Kidney capillary endothelial cell (primary cell): ENCODE results near the gene CNTN5.
"Not testable (repeated sequence)": the region's sequence is repeated elsewhere in the genome, so short reads cannot be mapped to it uniquely, and the experiment has no call there.

Experiments used
- DNase-seq: peaks from one replicate; pipeline ENCODE4 v3.0.0-alpha.2; 2018; ENCODE audit warnings: low spot score

CNTN5 gene

DNA sequence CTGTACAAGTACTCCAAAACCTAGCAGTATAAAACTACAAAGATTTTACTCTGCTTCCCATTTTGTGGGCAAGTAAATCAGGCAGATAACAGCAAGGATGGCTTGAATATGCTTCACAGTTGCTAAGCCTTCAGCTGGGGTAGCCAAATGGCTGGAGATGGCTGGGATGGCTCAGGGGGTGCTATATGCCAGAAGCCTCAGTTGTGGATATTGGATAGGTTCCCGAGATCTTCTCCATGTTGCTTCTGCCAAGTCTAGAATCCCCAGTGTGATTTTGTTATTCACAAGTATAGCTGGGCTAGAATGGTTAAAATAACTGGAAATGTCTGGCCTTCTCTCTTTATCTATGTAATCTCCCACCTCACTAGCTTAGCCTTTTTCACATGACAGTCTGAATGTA lies 1194.0 kb downstream of the CNTN5 start:
- DNase-seq: no peak

DNA sequence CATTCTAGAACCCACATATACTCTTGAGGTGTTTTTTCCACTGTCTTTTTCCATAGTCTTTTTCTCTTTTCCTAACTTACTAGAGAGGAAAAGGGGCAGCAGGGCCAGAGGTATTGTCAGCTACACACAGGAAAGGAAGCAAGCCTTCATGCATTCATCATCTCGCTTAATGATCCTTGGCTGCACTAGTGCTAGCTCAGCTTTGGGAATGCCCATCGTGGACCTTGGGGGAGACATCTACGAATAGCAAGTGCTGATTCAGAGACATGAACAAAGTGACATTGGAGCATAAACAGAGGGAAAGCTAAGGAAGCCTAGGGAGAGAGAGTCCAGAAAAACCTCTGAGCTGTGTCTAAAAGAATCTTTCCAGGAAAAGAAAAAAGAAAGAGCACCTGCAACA lies 1200.1 kb downstream of the CNTN5 start:
- DNase-seq: no peak

DNA sequence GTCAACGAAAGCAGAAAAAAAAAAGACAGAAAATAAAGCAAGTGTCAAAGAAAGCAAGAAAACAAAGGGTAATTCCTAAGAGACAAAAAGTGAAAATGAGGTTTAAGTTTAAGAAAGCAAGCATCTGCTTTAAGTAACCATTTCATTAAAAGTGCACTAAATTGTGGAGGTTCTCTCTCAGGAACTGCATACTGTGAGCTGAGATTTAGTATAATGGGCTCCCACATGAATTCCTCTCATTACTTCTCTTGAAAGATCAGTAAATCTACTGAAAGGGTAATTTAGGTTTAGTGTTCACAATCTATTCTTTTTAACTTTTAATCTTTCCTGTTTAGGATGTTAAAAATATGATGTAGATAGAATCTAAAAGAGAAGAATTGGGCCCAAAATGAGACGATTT lies 1201.0 kb downstream of the CNTN5 start:
- no peak for DNase-seq

DNA sequence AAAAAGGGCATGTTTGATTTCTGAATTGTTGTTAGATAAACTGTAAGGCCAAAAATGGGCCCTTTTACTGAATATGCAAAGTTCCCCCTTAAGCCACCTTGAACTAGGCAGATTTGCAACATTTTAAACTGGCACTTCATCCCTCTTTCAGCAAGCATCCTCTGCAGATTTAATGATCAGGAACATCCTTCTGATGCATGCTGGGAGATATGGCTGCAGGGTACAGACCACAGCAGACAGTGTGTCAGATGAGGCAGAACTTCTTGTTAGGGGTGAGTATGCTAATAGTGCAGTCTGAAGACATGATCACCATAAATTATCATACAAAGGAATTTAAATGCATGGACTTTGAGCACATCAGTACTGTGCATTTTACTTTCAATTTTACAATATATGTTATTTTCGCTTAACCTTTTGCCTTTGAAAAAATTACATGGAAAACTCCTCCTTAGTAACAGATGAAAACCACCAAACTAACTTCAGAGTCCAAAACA lies 1203.8 kb downstream of the CNTN5 start:
- DNase-seq: no peak

DNA sequence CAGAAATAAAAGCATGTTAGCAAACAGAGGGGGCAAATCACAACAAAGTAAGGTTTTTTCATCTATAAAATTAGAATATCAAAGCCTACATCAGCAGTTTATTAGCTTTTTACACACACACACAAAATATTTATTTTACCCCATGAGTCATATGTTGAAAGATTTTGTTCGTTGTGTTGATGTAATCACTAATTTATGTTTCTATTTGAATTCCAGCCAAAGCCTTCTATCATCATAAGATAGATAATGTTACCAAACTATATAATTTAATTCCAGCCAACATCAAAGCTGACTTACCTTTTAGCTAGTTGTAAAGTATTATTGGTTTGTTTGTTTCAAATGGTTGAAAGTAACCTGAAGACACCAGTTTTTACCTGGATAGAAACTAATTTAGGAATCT lies 1208.3 kb downstream of the CNTN5 start:
- DNase-seq: no peak

DNA sequence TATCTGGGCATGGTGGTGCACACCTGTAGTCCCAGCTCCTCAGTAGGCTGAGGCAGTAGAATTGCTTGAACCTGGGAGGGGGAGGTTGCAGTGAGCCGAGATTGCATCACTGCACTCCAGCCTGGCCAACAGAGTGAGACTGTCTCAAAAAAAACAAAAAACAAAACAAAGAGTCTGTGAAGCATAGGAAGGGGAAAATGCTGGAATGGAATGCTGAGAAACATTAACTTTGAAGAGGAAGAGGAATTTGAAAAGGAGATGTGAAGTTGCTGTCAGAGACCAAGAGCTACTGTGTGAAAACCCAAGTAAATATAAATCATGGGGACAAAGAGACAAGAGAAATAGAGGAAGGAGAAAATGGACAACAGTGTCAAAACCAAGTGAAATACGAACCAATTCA lies 1211.3 kb downstream of the CNTN5 start:
- DNase-seq: no peak

DNA sequence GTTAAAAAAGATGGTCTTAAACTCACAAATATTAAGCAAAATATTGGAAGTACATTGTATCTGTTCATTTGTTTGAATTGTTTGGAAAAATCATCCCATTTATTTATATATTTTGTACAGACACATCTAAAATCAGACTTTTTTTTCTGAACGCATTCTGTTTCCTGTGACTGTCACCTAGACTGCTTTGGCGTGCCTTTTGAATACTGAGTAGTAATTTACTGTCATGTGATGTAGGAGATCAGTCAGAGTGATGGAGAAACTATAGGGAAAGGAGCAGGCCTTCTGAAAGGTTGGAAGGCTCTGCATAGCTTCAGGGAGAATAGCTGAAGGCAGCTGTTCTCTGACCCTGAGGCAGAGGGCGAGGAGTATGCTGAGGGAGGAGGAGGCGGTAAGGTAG lies 1214.3 kb downstream of the CNTN5 start:
- no peak for DNase-seq

DNA sequence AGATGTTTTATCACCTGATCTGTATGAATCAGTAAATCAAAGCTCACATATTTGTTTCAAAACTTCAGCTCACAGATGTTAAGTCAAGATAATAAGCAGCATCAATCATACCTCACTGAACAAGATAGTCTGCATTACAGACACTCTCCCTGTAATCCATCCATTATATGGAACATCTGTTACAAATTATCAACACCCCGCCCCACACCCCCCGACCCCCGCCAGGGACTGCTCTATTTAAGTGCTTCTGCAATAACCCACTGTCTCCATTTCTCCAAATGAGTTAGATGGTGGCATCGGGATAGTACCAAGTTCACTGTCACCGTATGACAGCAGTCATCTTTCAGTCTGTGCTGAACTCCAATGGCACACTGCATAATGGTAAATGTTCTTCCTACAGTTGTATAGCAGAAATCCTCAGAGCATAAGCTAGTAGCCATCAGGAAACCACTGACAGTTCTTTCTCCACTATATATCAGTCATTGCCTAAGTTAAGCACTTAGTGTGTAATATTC lies 1219.3 kb downstream of the CNTN5 start:
- DNase-seq: no peak

DNA sequence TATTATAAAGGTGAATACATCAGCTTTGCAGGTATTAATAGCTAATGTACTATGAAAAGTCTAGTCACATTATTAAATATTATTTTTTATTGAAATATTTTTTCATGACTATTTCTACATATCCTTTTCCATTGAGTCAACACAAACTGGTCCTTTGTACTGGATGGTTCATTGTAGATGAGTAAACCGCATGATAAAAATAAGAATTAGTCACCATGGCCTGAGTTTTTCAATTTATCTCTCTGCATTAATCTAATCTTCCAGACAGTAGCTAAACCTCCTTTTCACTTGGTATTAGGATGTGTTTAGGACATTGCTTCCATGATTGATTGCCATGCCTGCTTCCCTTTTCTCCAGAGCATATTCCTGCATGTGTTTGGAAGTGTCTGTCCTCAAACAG lies 1227.0 kb downstream of the CNTN5 start:
- DNase-seq: no peak

DNA sequence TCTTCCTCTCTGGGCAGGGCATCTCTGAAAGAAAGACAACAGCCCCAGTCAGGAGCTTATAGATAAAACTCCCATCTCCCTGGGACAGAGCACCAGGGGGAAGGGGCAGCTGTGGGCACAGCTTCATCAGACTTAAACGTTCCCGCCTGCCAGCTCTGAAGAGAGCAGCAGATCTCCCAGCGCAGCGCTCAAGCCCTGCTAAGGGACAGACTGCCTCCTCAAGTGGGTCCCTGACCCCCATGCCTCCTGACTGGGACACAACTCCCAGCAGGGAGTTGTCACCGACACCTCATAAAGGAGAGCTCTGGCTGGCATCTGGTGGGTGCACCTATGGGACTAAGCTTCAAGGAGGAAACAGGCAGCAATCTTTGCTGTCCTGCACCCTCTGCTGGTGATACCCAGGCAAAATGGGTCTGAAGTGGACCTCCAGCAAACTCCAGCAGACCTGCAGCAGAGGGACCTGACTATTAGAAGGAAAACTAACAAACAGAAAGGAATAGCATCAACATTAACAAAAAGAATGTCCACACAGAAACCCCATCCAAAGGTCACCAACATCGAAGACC lies 1236.6 kb downstream of the CNTN5 start:
- not testable (repeated sequence) for DNase-seq

DNA sequence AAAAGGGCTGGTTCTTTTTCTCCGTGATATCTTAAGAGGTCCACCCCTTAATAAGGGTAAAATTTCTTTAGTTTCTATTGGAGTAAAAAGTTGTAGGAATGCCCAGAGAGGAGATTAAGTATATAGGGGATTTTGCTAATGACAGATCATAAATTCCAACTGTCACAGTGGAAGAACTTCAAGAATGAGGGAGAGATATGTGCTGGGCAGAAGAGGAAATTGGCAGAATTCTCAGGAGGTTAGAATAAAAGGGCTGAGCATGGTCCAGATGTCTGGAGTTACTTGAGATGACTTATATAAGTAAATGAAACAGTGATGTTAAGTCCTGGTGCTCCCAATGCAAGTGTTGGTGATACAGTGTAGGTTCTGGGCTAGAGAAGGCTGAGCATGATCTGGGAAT lies 1248.8 kb downstream of the CNTN5 start:
- DNase-seq: no peak

DNA sequence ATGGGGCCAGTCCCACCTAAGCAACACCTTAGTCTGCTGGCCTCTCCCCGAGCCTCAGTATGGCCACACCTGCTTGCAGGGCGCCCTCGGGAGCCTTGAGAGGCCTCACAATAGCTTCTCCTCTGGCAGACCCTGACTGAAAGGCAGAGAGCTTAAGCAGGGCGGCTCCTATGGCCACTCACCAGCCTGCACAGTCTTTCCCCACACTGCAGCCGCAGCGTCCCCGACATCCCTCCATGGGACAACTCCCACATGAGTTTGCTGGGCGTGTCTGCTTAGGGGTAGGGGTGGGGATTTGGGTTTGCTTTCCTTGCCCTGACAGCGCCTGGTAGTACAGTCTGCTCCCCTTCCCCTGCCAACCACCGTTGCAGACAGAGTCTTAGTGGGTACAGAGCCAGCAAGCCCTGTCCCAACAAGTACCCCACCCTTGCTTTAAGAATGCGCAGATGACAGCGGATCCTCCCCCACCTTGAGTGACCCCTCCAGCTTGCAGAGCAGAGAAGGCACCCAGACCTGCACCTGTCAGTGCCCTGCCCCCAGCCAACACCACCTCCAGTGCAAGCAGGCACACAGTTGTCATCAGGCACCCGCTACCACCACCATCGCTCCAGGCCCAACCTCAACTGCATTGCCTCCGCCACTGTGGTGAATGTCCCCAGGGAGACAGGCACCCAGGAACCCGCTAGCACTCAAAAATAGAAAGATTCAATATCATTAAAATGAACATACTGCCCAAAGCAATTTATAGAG lies 1252.5 kb downstream of the CNTN5 start:
- no peak for DNase-seq

DNA sequence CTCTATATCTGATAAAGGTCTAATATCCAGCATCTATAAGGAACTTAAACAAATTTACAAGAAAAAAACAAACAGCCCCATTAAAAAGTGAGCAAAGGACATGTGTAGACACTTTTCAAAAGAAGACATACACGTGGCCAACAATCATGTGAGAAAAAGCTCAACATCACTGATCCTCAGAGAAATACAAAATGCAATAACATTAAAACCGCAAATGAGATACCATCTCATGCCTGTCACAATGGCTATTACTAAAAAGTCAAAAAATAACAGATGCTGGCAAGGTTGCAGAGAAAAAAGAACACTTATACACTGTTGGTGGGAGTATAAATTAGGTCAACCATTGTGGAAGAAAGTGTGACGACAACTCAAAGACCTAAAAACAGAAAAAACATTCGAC lies 1253.7 kb downstream of the CNTN5 start:
- not testable (repeated sequence) for DNase-seq

DNA sequence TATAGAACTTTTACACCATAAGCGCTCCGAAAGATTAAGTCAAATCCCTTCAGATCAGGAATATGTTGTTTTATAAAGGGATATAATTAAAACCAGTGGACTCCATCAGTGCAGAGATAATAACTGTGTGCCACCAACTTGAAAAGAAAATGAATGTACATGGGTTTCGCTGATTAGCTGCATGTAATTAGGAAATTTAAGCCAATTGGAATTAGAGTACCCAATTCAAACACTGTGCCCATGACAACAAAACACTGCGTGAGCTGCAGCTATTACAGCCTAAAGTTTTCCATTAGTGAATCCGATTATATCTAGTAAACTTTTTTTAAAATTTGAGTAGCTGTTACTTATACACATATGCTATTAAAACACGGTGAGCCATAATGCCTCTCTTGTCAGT lies 1274.0 kb downstream of the CNTN5 start:
- no peak for DNase-seq

DNA sequence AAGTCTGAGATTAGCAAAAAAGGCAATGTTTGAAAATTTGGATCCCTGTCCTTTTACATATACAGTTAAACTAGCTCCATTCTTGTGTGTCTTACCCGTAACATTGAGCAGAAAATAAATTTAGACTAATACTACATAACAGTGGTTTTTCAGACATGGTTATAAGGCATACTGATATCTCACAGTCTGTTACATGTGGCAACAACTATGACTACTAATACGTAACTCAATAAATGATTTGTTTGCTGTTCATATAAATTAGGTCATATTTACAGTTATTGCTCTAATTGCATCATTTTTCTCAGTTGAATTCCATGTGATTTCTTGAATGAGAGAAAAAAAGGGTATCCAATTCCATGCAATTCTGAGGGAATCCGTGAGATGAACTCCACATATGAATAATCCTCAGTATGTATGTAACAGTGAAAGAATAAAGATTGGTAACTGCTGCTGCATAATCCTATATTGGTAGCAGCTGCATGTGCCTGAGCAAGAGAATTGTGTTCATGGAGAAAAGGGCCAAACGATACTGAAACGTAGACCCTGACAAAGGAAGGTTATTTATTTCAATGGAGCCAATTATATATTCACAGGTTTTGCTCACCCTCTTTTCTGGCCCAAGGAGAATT lies 1275.4 kb downstream of the CNTN5 start:
- DNase-seq: no peak

DNA sequence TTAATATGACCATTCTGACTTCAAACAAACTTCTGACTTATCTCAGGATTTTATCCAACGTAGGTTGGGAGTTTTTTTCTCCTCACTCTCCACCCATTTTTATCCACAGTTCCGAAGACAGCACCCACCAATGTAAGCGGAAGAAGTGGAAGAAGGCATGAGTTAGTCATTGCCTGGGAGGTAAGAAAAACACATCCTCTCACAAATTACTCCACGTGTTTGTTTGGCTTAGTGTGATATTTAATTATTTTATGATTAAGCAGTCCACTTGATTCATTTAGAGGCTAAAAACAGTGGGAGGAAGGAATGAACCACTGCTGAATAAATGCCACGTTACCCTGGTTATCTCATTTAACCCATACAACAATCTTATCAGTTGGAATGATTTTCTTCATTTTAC lies 1276.8 kb downstream of the CNTN5 start:
- no peak for DNase-seq

DNA sequence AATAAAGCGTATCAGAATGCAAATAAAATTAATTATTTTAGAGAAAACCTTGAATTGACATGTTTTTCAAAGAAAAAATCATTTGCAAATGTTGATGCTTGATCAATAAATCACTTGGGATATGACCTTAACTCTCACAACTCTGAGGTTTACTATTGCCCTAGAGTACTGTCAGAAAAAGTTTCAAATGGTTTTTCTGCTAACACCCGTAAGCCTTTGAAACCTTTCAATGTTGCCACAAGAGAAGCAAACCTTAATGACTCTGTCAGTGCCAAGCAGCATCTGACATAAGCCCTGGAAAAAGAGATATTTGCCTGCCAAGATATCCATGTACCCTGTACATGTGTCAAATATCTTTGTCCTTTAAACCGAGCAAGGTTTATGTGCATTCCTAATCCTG lies 1282.1 kb downstream of the CNTN5 start:
- DNase-seq: no peak

DNA sequence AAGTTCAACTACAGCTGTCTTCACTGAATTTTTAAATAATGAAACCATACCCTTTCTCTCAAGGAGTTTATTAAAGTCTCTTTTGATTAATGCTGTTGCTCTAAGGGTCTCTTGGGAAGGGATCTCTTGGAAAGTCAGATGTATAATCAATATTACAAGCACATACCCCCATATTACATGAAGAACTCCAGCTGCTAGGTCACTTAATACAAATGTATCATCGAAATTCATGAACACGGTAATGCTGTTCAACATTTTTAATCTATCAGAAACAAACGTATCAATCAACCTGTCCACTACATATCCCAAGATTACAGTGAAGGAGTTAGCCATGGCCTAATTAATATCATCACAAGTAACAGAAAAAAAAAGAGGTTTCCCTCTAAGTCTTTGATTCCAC lies 1283.1 kb downstream of the CNTN5 start:
- no peak for DNase-seq

DNA sequence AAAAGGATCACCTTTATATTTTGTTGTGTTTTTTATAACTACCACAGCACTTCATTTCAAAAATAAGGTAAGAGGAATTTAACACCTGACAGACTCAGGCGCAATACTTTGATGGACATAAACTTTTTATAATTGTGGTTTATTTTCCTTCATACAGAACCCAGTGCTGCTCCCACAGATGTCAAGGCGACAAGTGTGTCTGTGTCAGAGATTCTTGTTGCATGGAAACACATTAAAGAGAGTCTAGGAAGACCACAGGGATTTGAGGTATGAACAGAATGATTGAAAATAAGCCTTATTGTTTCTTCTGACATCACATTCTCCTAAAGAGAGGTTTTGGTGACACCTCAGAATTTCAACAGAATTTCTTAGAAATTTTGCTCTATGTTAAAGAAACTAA lies 1287.5 kb downstream of the CNTN5 start:
- DNase-seq: no peak

DNA sequence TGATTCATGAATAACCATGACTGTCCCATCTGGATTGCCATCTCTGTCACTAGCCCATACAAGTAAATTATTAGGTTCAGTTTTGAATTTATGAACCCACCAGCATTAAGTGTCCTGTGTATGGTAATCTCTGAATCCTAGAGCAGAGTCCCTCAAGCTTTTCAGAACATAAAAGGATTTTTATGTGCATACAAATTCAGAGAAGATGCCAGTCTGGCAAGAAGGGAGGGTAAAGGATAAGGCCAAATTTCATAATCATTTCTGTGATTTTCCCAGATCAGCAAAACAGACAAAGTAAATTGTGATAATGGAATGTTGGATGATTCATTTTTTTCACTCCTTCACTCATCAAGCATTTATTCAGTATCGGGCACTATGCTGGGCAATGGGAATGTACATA lies 1295.2 kb downstream of the CNTN5 start:
- no peak for DNase-seq

DNA sequence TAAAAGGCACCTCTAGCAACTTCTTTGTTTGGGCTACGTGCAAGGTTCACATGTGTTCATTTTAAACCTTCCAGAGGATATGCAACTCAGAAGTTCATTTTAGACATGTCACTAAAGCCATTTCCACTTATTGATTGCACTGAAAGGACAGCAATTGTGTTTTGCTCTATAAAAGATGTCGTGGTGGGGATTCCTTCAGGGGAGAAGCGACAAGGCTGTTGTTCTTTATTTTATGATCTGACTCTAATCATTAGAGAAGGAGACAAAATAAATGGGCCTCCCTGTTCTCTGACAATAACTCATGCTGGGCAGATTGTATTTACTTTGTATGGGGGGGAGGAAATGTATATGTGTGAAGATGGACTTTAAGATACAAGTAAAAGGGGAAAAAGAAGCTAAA lies 1296.2 kb downstream of the CNTN5 start:
- DNase-seq: no peak

DNA sequence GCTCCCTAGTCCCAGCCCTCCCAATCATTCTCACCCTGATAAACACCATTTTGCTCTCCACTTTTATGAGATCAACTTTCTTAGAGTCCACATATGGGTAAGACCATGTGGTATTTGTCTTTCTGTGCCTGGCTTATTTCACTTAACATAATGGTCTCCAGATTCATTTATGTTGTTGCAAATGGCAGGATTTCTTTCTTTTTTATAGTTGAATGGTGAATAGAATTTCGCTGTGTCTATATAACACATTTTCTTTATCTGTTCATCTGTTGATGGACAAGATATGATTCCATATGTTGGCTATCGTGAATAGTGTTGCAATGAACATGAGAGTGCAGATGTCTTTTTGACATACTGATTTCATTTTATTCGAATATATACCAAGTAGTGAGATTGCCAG lies 1298.9 kb downstream of the CNTN5 start:
- no peak for DNase-seq

DNA sequence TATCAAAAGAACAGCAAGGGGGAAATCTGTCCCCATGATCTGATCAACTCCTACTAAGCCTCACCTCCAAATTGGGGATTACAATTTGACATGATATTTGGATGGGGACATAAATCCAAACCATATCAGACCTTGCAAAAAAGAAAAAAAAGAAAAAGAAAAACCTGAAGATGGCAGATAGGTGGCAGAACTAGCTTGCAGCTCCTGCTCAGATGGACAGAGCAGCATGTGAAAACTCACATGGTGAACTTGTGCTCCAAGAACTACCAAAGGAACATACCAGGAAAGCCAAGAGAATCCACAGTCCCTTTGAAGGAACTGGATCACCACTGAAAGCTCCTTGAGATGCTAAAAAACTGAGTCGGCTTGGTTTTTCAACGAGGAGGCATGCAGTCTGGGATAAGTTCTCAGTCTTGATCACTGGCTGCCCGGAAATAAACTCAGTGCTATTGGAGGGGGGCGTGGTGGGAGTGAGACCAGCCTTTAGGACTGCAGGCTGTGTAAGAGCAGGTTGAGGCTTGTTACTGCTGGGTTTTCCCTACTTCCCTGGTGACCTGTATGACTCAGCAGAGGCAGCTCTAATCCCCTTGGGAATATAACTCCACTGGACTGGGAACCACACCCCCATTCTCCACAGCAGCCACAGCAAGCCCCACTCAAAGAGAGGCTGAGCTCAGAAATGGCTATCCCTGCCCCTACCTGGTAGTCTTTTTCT lies 1308.0 kb downstream of the CNTN5 start:
- no peak for DNase-seq
